Left ventricle myocardium superior (tissue), 1 donor: Measurements from ENCODE around the gene ZNF529. TPM values are rescaled to one million over a fixed set of nuclear protein-coding genes. Genes with fewer than 3 reads are reported as not detected.

Experiments used
- ATAC-seq: fragments of 200-7000 bp; cut with Tn5 transposase; one replicate; pipeline ENCODE4 v1.9.1; 2020; ENCODE audit warnings: mild to moderate bottlenecking, moderate library complexity
- DNase-seq: peaks from one replicate; pipeline ENCODE4 v3.0.0-alpha.2; 2020
- intact Hi-C: fragments of 100-400 bp; cut with micrococcal nuclease; formaldehyde crosslinking; loops from one replicate; pipeline ENCODE4 v1.11.0; 2022
- total RNA-seq: library from RNA; stranded (reverse); fragmentation: NEBNext Ultra II Directional; extraction: Animal tissue kit (Norgen Biotek cat#: 25700); gene quantifications from one replicate; pipeline ENCODE4 v1.2.1, GENCODE V29; 2021
- donor health status: DM: no; HTN: yes; CAD: no; lungs with severe emphysema.

Gene ZNF529
- total RNA-seq, 1 donor from 2014 or later = 16.9 TPM

- intact Hi-C loops = no loop called here
Observed at GRCh38 chr19:36526581-36526980, 46.5 kb downstream of the ZNF529 start.

GRCh38 chr19:36524617-36525016 is 48.5 kb downstream of the ZNF529 start:
- DNase-seq = no peak
- no peak for ATAC-seq
- intact Hi-C loops = no loop called here

More at GRCh38 chr19:36526581-36526980, 46.5 kb downstream of the ZNF529 start:
- DNase-seq (no peak), ATAC-seq (no peak)

- DNase-seq = no peak
- no peak for ATAC-seq
- intact Hi-C loops = no loop called here
Observed at GRCh38 chr19:36514012-36514612, 59.0 kb downstream of the ZNF529 start.

- DNase-seq (no peak), ATAC-seq (no peak)
- intact Hi-C loops = no loop called here
Observed at GRCh38 chr19:36508325-36508724, 64.8 kb downstream of the ZNF529 start.

- ATAC-seq = no peak
- intact Hi-C loops = no loop called here
Observed at GRCh38 chr19:36501973-36502372, 71.1 kb downstream of the ZNF529 start.

GRCh38 chr19:36497001-36497400 is 76.1 kb downstream of the ZNF529 start:
- intact Hi-C loops = no loop called here
- no peak for DNase-seq
- ATAC-seq = no peak

More at GRCh38 chr19:36501973-36502372, 71.1 kb downstream of the ZNF529 start:
- no peak for DNase-seq

Other genes with a start within 250 kb of the ZNF529 start
- 2.4 TPM for gene ZFP14, start 194.1 kb downstream of the ZNF529 start, total RNA-seq
- 5.0 TPM for gene ZFP82, start 154.6 kb downstream of the ZNF529 start, total RNA-seq
- gene ZNF566, start 83.7 kb downstream of the ZNF529 start, total RNA-seq = 12.2 TPM
- 7.5 TPM for gene ZNF260, start 45.0 kb downstream of the ZNF529 start, total RNA-seq
- 17.4 TPM for gene ZNF382, start 32.0 kb upstream of the ZNF529 start, total RNA-seq
- 10.8 TPM for gene ZNF461, start 93.5 kb upstream of the ZNF529 start, total RNA-seq
- 3.7 TPM for gene ZNF567, start 114.3 kb upstream of the ZNF529 start, total RNA-seq
- 5.6 TPM for gene ZNF850, start 199.5 kb upstream of the ZNF529 start, total RNA-seq